H1 (cell line): ENCODE measurements around the gene MCF2L. TPM values are rescaled to one million over a fixed set of nuclear protein-coding genes. Genes with fewer than 3 reads are reported as not detected.

Experiments used
- CHD2 ChIP-seq: IDR thresholded peaks from 2 replicates; pipeline ENCODE4 v1.6.1; 2012; ENCODE audit warnings: low read length, improper control_type of control experiment
- HDAC2 ChIP-seq, 2 experiments: fragments of 300-600 bp in 1 of 2; sonication (generic) in 1 of 2; IDR thresholded peaks; 2 replicates each; pipeline ENCODE4 v1.6.1; 2011 to 2012; ENCODE audit warnings: low read depth in 2 of 2, low read length in 2 of 2, mild to moderate bottlenecking in 2 of 2, moderate library complexity in 2 of 2, borderline replicate concordance in 1 of 2, inconsistent platforms in 1 of 2
- MAX ChIP-seq: IDR thresholded peaks from 2 replicates; pipeline ENCODE4 v1.6.1; 2012; ENCODE audit warnings: inconsistent platforms
- RXRA ChIP-seq: IDR thresholded peaks from 2 replicates; pipeline ENCODE4 v1.6.1; 2011; ENCODE audit warnings: low read depth, mild to moderate bottlenecking, low read length, moderate library complexity; ENCODE audit not compliant: insufficient read depth
- polyA plus RNA-seq, 7 experiments: library from polyadenylated mRNA; depleted of rRNA in 3 of 7; stranded (reverse) in 5 of 7; unstranded in 2 of 7; fragments of >200 nt in 5 of 7; fragments of 200-250 nt in 2 of 7; gene quantifications; 1 replicate in 5 of 7; 2 replicates in 1 of 7; 4 replicates in 1 of 7; pipeline versions ENCODE4 v1.2.1 to v1.2.3, GENCODE V29; 2011 to 2013; ENCODE audit warnings: missing spikeins in 2 of 7, mixed read lengths in 2 of 7
- total RNA-seq: library from RNA; stranded (reverse); fragmentation: NEBNext Ultra II Directional; extraction: Animal tissue kit (Norgen Biotek cat#: 25700); gene quantifications from 2 replicates; pipeline ENCODE4 v1.2.1, GENCODE V29; 2021
- TF ChIP-seq, protein P1 (sequence below), 3 experiments: IDR thresholded peaks; 1 replicate in 2 of 3; 2 replicates in 1 of 3; pipeline versions ENCODE4 v1.5.1 to v1.6.1; 2011; ENCODE audit warnings: low read length in 3 of 3, mild to moderate bottlenecking in 3 of 3, inconsistent platforms in 2 of 3, low read depth in 1 of 3, moderate library complexity in 1 of 3; ENCODE audit not compliant: insufficient read depth in 1 of 3; ENCODE audit errors: control extremely low read depth in 1 of 3

Gene MCF2L
- total and polyA plus RNA-seq, 2 of the 8 experiments (the other 6 are each of a cell fraction or from before 2014, with no cell fraction given) = 10.1 to 24.4 TPM

DNA sequence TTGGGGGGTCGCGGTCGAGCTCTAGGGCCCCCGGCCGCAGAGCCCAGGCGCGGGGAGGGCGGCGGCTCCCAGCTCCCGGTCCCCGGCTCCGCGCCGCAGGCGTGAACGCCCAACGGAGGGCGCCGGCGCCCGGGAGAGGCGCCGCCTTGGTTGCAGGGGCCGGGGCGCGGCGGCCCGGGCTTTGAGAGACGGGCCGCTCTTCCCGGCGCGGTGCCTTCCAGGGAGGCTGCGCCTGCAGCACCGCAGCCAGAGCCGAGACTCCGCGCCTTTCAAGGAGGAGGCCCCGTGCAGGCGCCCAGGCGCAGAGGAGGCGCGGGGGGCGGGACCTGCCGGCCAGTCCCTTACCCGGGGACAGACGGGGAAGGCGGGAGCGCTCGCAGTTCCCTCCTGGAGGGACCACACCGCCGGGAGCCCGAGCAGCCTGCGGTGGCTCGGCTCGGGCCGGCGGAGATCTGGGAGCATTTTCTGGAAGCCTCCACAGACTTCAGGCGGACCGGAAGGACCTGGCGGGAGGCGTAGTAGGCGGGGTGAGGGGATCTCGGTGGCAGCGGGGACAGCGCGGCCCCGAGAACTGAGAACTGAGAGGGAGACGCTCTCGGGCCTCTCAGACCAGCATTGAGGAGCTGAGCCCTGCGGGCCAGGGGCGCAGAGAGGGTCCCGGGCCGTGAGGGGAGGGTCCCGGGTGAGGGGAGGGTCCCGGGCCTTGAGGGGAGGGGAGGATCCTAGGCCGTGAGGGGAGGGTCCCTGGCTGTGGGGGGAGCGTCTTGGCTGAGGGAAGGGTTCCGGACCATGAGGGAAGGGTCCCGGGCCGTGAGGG is 25.5 kb upstream of the MCF2L start (continued):
- TF ChIP-seq, protein P1, sequence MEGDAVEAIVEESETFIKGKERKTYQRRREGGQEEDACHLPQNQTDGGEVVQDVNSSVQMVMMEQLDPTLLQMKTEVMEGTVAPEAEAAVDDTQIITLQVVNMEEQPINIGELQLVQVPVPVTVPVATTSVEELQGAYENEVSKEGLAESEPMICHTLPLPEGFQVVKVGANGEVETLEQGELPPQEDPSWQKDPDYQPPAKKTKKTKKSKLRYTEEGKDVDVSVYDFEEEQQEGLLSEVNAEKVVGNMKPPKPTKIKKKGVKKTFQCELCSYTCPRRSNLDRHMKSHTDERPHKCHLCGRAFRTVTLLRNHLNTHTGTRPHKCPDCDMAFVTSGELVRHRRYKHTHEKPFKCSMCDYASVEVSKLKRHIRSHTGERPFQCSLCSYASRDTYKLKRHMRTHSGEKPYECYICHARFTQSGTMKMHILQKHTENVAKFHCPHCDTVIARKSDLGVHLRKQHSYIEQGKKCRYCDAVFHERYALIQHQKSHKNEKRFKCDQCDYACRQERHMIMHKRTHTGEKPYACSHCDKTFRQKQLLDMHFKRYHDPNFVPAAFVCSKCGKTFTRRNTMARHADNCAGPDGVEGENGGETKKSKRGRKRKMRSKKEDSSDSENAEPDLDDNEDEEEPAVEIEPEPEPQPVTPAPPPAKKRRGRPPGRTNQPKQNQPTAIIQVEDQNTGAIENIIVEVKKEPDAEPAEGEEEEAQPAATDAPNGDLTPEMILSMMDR (IDR thresholded peaks at IDR 0.05; ENCODE audit: control extremely low read depth in 1 of 3, insufficient read depth in 1 of 3, low read depth in 1 of 3, low read length in 3 of 3) = no peak
- 0 out of 2 replicates have a peak, but pooled peaks have one; percentile 27 for TF ChIP-seq MAX
- TF ChIP-seq RXRA = no peak
- peak; percentile 43; the same call in 1 of the 2 replicates for TF ChIP-seq CHD2
- TF ChIP-seq HDAC2 (IDR thresholded peaks at IDR 0.05; ENCODE audit: borderline replicate concordance in 1 of 2, low read depth in 2 of 2, low read length in 2 of 2) = no peak
